ENCODE data around the gene HPCAL1.
"Not testable (repeated sequence)": the region's sequence is repeated elsewhere in the genome, so short reads cannot be mapped to it uniquely, and the experiment has no call there.

Gene HPCAL1

DNA sequence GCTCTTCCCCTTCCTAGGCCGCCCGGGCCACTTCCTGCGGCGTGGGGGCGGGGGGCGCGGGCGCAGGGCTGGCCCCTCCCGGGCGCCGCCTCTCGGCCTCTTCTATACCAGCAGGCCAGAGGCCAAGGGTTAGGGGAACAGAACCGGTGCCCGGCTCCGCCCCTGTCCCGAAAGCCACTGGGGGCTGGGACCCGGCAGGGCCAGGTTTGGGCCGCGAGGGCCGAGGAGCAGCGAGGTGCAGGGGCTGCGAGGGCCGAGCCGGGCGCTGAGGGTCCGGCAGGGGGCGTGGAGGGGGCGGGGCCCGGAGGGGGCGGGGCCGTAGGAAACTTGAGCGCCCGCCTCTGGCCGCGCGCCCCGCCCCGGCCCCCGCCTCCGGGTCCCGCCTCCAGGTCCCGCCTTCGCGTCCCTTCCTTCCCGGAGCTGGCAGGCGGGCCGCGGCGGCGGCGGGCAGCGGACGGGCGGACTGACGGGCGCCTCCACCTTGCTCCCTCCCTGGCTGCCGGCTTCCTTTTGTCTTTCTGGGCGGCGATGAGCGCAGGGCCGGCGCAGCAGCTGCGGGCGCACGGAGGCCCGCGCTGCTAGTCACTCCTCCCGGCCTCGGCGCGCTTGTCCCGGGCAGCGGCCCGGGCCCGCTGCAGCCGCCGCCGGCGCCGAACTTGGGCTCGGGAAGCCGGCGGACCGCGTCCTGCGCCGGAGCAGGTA, at the start of gene HPCAL1:
Gene HPCAL1 (plus strand): TSS at position 426 of the 702 bp plus-strand sequence. CDS start 116,854 bp downstream, outside the sequence.
- DNase-seq (ENCODE audit: low read depth in 1 of 2, low spot score in 1 of 2): peak; percentile 68 to 73

- DNase-seq (ENCODE audit: low read depth in 1 of 2, low spot score in 1 of 2): no peak
Measured at GRCh38 chr2:10253596-10254372, 48.9 kb upstream of the HPCAL1 start.

DNA sequence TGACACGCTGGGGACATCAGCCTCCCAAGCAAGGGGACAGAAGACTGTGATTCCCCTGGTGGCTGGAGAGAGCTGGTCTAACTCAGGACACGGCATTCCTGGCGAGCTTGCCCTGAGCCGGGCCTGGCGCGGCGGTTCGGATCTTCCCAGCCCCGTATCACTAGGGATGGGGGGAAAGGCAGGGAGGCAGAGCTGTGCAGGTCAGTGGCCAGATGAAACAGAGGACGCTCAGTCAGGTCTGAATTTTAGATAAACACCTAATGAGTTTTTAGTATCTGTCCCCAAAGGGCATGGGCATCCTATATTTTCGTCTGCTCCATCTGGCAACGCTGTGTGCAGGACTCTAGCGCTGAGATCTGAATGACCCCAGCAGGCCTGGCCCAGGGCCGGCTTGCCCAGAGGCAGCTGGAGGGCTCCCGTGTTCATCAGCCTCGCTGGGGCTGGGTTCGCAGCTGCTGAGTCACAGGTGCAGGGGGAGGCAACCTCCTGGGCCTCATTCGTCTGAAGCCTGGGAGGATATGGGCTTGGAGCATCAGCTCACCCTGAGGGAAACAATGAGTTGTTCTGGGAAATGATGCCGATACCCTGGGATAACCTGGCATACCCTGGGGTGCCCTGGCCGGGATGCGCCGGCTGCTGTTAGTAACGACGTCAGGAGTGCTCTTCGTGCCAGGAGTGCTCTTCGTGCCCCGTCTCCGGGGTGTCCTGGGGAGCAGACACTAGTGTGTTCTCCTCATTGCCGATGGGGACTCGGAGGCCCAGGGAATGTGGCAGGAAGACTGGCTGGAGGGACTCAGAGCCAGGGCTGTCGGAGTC, 48.1 kb upstream of the HPCAL1 start:
- no peak for DNase-seq (ENCODE audit: low read depth in 1 of 2, low spot score in 1 of 2)

DNA sequence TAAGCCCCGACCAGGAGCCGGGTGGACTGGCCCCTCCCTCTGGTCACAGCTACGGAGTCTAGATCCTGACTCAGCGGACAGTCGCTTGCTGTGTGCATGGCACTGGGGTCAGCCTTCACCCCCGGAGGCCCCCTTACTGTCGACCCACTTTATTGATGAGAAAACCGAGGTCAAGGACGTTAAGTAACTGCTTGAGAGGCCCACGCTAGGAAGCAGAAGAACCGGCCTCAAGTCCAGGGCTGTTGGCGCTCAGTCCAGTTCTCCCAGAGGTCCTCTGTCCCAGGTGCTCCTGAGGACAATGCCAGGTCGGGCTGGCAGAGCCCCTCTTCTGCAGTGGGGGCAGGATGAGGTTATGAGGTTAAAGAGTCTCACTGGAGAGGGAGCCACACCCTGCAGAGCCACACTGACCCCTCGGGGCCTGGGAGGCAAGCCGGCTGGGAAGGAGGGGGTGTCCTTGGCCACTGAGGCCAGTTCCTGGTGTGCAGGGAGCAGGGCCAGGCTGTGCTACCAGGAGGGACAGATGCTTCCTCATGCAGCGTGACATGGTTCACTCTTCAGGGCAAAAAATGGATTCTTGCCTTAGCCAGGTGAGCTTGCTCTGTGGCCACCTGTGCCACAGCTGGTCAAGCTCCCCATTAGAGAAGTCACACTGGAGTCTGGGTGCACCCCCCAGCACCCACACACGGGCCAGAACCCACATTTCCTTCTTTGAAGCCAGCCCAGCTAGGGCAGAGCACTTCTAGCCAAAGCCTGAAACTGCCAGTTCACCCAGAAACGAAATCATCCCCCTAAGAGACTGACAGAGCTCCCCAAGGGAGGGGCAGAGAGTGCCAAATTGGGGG, 47.3 kb upstream of the HPCAL1 start:
- no peak for DNase-seq (ENCODE audit: low read depth in 1 of 2, low spot score in 1 of 2)

GRCh38 chr2:10256031-10256514, 46.6 kb upstream of the HPCAL1 start:
- DNase-seq (ENCODE audit: low read depth in 1 of 2, low spot score in 1 of 2): no peak

DNA sequence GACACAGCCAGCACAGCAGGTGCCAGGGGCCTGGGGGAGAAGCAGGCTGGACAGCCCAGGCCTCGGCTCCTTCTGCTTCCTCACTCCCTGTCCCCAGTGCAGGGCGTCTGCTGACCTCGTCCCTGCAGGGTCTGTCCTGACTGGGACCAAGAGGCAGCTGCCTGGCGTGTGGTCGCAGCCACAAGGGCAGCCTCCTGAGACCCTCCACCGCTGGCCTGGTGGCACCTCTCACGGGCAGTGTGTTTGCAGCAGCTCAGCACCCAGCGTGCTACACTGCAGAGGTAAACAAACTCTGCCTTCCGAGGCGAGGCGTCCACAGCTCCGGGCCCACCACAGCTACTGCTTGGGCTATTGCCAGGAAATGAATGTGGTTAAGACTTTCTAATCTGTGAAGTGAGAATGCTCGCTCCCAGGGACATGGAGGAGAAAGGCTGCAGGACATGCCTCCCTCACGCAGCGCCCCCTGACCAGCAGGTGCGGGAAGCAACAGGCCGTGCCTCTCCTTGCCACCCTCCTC, 46.1 kb upstream of the HPCAL1 start:
- DNase-seq (ENCODE audit: low read depth in 1 of 2, low spot score in 1 of 2): no peak

- no peak for DNase-seq (ENCODE audit: low read depth in 1 of 2, low spot score in 1 of 2)
Measured at GRCh38 chr2:10257036-10257435, 45.7 kb upstream of the HPCAL1 start.

GRCh38 chr2:10257500-10258147, 45.1 kb upstream of the HPCAL1 start:
- no peak for DNase-seq (ENCODE audit: low read depth in 1 of 2, low spot score in 1 of 2)

DNA sequence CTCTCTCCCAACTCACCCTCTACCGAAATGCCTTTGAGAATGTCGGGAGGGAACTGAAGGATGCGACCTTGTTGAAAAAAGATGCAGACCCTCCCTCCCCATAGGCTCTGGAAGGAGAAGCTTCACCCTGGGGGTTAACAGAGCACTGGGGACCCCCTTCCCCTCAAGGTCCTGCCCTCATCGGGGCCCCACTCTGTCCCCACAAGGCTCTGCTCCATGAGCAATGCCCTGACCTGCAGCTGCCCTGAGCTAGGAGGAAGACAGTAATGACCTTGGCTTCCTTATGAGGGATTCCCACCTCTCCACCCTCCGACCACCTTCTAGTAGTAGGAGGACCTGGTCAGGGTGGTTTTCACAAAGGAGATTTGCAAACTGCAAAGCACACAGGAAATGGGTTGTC, 44.4 kb upstream of the HPCAL1 start:
- no peak for DNase-seq (ENCODE audit: low read depth in 1 of 2, low spot score in 1 of 2)

GRCh38 chr2:10258726-10259125, 44.0 kb upstream of the HPCAL1 start:
- no peak for DNase-seq (ENCODE audit: low read depth in 1 of 2, low spot score in 1 of 2)

DNA sequence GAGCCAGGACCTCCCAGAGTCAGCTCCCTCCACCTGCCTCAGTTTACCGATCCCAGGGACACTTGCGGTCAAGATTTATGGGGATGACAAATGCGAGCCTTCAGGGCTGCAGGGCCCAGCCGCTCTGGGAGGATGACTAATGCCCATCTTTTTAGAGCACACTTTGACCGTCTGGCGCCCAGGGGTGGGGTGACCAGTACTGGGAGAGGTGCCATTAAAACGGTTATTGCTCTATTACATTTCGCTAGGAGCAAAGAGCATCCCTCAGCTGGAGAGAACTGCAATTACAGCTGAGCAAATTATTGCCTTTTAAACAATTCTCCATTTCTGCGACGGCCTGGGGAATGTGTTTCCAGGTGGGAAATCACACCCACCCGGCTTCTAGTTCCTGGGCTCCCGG, 42.6 kb upstream of the HPCAL1 start:
- DNase-seq (ENCODE audit: low read depth in 1 of 2, low spot score in 1 of 2): no peak

DNA sequence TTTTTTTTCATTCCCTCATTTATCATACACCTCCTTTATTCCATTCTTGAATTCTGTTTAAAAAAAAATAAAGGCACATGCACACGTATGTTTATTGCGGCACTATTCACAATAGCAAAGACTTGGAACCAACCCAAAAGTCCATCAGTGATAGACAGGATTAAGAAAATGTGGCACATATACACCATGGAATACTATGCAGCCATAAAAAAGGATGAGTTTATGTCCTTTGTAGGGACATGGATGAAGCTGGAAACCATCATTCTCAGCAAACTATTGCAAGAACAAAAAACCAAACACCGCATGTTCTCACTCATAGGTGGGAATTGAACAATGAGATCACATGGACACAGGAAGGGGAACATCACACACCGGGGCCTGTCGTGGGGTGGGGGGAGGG, 39.2 kb upstream of the HPCAL1 start:
- DNase-seq (ENCODE audit: low read depth in 1 of 2, low spot score in 1 of 2): not testable (repeated sequence)

DNA sequence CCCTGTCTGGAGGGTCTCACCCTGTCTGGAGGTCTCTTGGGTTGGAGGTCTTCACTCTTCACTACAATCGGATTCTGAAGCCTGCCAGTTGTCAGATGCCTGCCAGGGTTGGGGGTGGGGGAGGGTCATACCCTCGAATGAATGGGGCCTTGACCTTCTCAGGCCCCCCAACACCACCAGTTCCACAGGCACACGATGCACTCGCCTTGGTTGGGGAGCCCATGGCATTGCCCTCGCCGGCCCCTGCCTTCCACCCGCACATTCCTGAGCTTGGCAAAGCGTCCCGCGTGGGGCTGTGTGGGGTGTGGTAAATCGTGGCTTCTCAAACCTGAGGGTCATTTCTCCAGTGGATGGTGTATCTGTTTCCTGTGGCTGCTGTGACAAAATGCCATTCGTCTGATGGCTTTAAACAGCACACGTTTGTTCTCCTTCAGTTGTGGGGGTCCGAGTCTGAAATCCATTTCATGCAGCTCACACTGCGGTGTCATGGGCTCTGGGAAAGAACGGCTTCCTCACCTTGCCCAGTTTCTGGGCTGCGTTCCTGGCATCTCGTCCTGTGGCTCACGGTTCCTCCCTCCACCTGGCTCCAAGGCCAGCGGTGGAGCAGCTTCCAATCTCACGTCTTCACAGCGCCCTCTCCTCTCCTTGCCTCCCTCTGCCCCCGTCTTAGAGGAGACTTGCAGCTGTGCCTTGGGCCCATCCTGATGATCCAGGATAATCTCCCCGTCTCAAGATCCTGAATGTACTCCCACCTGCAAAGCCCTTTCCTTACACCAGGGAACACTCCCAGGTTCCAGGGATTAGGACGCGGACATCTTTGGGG, 38.0 kb upstream of the HPCAL1 start:
- no peak for DNase-seq (ENCODE audit: low read depth in 1 of 2, low spot score in 1 of 2)

GRCh38 chr2:10265329-10266132, 37.2 kb upstream of the HPCAL1 start:
- DNase-seq (ENCODE audit: low read depth in 1 of 2, low spot score in 1 of 2): no peak

GRCh38 chr2:10266133-10266620, 36.5 kb upstream of the HPCAL1 start:
- no peak for DNase-seq (ENCODE audit: low read depth in 1 of 2, low spot score in 1 of 2)

DNA sequence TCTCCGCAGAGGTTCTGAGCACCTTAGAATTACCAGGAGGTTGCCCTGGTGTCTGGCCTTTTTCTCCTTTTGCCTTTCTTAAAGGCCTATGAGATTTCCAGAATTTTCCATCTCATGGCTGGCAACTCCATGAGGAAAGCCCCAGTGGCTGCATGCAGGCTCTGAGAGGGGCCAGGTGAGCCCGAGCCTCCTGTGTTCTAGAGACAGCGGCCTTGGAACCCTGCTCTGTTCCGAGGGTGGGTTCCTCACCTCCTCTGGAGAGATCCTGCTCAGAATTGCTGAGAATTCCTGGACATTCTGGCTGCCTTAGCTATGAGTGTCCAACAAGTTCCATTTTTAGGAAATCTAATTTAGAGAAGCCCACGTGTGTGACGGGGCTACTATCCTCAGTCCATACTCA, 35.7 kb upstream of the HPCAL1 start:
- no peak for DNase-seq (ENCODE audit: low read depth in 1 of 2, low spot score in 1 of 2)

DNA sequence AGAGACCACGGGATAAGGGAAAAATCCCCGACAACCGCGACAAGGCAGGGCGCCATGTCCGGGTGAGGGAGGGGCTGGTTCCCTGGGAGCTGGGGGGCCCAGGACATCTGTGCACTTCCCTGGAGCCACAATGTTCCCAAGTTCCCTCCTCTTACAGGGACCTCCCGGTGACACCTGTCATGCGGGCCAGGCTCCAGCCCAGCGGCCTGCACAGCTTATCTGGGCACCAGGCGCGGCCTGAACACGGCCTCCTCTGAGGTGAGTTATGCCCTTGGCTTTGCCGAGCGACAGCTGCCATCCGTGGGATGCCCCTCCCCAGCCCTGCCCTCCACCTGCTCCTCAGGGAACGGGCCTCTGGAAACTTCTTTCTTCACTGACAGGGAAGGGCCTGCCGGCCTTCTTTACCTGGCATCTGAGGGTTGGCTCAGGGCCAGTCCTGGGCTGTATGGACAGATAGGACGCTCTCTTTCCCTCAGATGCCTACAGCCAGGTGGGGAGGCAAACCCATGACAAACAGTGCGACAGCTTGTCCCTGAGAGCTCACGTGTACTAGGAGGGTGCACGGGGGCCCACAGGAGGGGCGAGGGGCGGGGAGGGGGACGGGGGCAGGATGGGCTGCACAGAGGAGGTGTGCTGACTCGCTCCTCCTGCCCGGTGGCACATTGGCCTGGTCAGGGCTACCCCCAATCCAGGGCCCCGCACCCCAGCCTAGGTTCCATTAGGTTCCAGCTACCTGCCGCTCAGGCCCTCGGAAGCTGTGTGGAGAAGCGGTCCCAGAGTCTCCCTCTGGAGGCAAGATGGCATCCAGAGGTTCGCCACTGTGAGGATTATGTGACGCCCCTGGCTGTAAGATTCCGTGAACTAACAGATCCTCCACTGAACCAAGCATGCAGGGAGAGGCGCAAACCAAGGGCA, 34.9 kb upstream of the HPCAL1 start:
- DNase-seq (ENCODE audit: low read depth in 1 of 2, low spot score in 1 of 2): no peak
